A673 (cell line): ENCODE measurements around the gene ST8SIA3. TPM values are rescaled to one million over a fixed set of nuclear protein-coding genes. Genes with fewer than 3 reads are reported as not detected.

Experiments used
- BruUV-seq: library from RNA; stranded (reverse); fragments of 400-500 nt; replicated peaks from 2 replicates; lab custom pipeline; 2021; lab: Mats Ljungman, UMichigan
- CTCF ChIA-PET: fragments of 300-600 bp; sonication (Branson Sonifier 250); formaldehyde crosslinking; loops from one replicate; lab custom pipeline; 2022; ENCODE audit warnings: antibody characterized with exemption; lab: Charles Lee
- POLR2A ChIA-PET: fragments of 300-600 bp; sonication (Branson Sonifier 250); formaldehyde crosslinking; loops from one replicate; lab custom pipeline; 2022; ENCODE audit warnings: antibody characterized with exemption; ENCODE audit not compliant: low non-redundant PET; lab: Charles Lee
- DNase-seq: peaks from one replicate; pipeline ENCODE4 v3.0.0-alpha.2; 2015; ENCODE audit warnings: low spot score
- H3K27ac ChIP-seq: fragments of 200-600 bp; sonication (generic); 2 replicates; pipeline ENCODE4 v1.5.1; 2016; ENCODE audit warnings: mixed run types, low read depth, mild to moderate bottlenecking, mixed read lengths, antibody characterized with exemption, low read length; ENCODE audit not compliant: poor library complexity, severe bottlenecking
- H3K27me3 ChIP-seq: fragments of 200-600 bp; sonication (generic); replicated peaks from 2 replicates; pipeline ENCODE4 v1.6.1; 2017; ENCODE audit warnings: mixed run types, low read depth, mild to moderate bottlenecking, mixed read lengths, antibody characterized with exemption, low read length; ENCODE audit not compliant: insufficient read depth, poor library complexity
- H3K36me3 ChIP-seq: fragments of 200-600 bp; sonication (generic); 2 replicates; pipeline ENCODE4 v1.6.1; 2016; ENCODE audit warnings: mixed run types, mild to moderate bottlenecking, mixed read lengths, antibody characterized with exemption, low read length; ENCODE audit not compliant: insufficient read depth, poor library complexity, severe bottlenecking
- H3K4me1 ChIP-seq: fragments of 200-600 bp; sonication (generic); 2 replicates; pipeline ENCODE4 v1.6.1; 2017; ENCODE audit warnings: mixed run types, mild to moderate bottlenecking, mixed read lengths, antibody characterized with exemption, low read length; ENCODE audit not compliant: insufficient read depth, poor library complexity, severe bottlenecking
- H3K4me3 ChIP-seq: fragments of 200-600 bp; sonication (generic); 2 replicates; pipeline ENCODE4 v1.5.1; 2016; ENCODE audit warnings: low read depth, mixed run types, mild to moderate bottlenecking, mixed read lengths, low read length; ENCODE audit not compliant: poor library complexity, severe bottlenecking
- H3K9me3 ChIP-seq: fragments of 200-600 bp; sonication (generic); 2 replicates; pipeline ENCODE4 v1.6.1; 2016; ENCODE audit warnings: mixed run types, low read depth, mild to moderate bottlenecking, mixed read lengths, antibody characterized with exemption, low read length; ENCODE audit not compliant: poor library complexity, severe bottlenecking
- CTCF ChIP-seq: fragments of 300-800, 200-600 bp; sonication (generic); conservative IDR thresholded peaks from 2 replicates; pipeline ENCODE4 v1.5.1; 2017; ENCODE audit warnings: low read depth, mild to moderate bottlenecking, antibody characterized with exemption, low read length, moderate library complexity, mixed read lengths
- EZH2 ChIP-seq: fragments of 200-600 bp; sonication (generic); IDR thresholded peaks from 2 replicates; pipeline ENCODE4 v1.6.1; 2017; ENCODE audit warnings: borderline replicate concordance, low read depth, mild to moderate bottlenecking, mixed read lengths, antibody characterized with exemption, low read length; ENCODE audit not compliant: poor library complexity, severe bottlenecking
- intact Hi-C: fragments of 100-400 bp; cut with micrococcal nuclease; formaldehyde crosslinking; loops from one replicate; pipeline ENCODE4 v1.10.0; 2022; ENCODE audit not compliant: unreplicated experiment
- total RNA-seq: library from RNA; stranded (reverse); gene quantifications from 2 replicates; pipeline ENCODE4 v1.2.3, GENCODE V29; 2021

The ST8SIA3 gene
- total RNA-seq, 1 experiment from 2014 or later, result not detected

- no peak for TF ChIP-seq CTCF
- TF ChIP-seq EZH2, result no peak
- H3K4me3 ChIP-seq, result no peak overlapping the region
- H3K4me1 ChIP-seq, result no peaks in the 10 kb centered on the region
- no peaks in the 10 kb centered on the region for H3K36me3 ChIP-seq
- POLR2A ChIA-PET, result no interaction called here
- CTCF ChIA-PET, result no interaction called here
- H3K9me3 ChIP-seq, result no peaks in the 10 kb centered on the region
- no peak overlapping the region for H3K27ac ChIP-seq
- DNase-seq, result no peak
- H3K27me3 ChIP-seq, result peaks cover 52% of the 10 kb centered on the region
- no TSS peak for BruUV-seq
- intact Hi-C loops, result no loop called here
Measured at GRCh38 chr18:57404345-57404744, 52.0 kb downstream of the ST8SIA3 start.

GRCh38 chr18:57409650-57410049, 57.3 kb downstream of the ST8SIA3 start:
- POLR2A ChIA-PET, result no interaction called here
- H3K4me3 ChIP-seq, result no peak overlapping the region
- no peak for TF ChIP-seq CTCF
- no peak for TF ChIP-seq EZH2
- H3K27ac ChIP-seq, result no peak overlapping the region
- no TSS peak for BruUV-seq
- CTCF ChIA-PET, result no interaction called here
- DNase-seq, result no peak
- H3K27me3 ChIP-seq, result peaks cover 73% of the 10 kb centered on the region
- H3K36me3 ChIP-seq, result no peaks in the 10 kb centered on the region
- no peaks in the 10 kb centered on the region for H3K9me3 ChIP-seq
- H3K4me1 ChIP-seq, result no peaks in the 10 kb centered on the region
- intact Hi-C loops, result no loop called here

- no TSS peak for BruUV-seq
- H3K9me3 ChIP-seq, result no peaks in the 10 kb centered on the region
- no peak overlapping the region for H3K27ac ChIP-seq
- no peak overlapping the region for H3K4me3 ChIP-seq
- DNase-seq, result no peak
- POLR2A ChIA-PET, result no interaction called here
- TF ChIP-seq EZH2 (no peak), CTCF (no peak)
- peaks cover 69% of the 10 kb centered on the region for H3K27me3 ChIP-seq
- intact Hi-C loops, result no loop called here
- CTCF ChIA-PET, result no interaction called here
- no peaks in the 10 kb centered on the region for H3K36me3 ChIP-seq
- no peaks in the 10 kb centered on the region for H3K4me1 ChIP-seq
Measured at GRCh38 chr18:57410749-57411148, 58.4 kb downstream of the ST8SIA3 start.
